ENCODE results near the gene EIF5B. TPM values are rescaled to one million over a fixed set of nuclear protein-coding genes. Genes with fewer than 3 reads are reported as not detected.
A peak's percentile ranks its signal among the peaks of the same experiment; 100 is the strongest.

Gene EIF5B
- total RNA-seq, 1 donor from 2014 or later, result 20.8 TPM

DNA sequence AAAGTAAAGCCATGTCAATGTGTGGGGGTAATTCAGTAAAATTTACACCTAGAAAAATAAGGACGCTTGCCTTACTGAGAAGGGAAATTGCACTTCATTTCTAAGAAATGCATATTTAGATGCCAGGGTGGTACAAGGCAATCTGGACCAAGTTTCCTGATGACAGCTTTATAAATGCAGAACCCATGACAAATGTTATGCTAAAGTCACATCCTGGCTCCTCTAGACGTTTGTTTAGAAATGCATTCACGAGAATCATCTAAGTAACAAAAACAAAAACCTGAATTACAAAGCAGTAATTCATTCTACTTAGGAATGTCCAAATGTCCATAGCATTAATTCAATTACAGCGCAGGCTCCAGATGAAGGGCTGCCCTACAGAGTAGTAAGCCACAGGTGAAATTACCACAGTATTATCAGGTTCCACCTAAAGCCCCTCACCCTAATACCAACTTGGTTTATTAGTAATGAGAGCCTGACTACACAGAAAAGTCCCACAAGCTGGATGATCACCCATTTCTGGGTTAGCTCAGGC, 102.8 kb downstream of the EIF5B start:
- no peak for TF ChIP-seq CTCF (conservative IDR thresholded peaks at IDR 0.05; ENCODE audit: low read depth, low read length)
- no peak for DNase-seq (ENCODE audit: low read depth)
- no peak overlapping the region for H3K4me3 ChIP-seq (ENCODE audit: low read depth, low read length)

- DNase-seq (ENCODE audit: low read depth), result no peak
- TF ChIP-seq CTCF (conservative IDR thresholded peaks at IDR 0.05; ENCODE audit: low read depth, low read length), result peak; percentile 42
- H3K4me3 ChIP-seq (ENCODE audit: low read depth, low read length), result no peak overlapping the region
These were observed 105.6 kb downstream of the EIF5B start for GRCh38 chr2:99442837-99443236.

GRCh38 chr2:99444222-99444621, 107.0 kb downstream of the EIF5B start:
- TF ChIP-seq CTCF (conservative IDR thresholded peaks at IDR 0.05; ENCODE audit: low read depth, low read length), result no peak
- H3K4me3 ChIP-seq (ENCODE audit: low read depth, low read length), result no peak overlapping the region
- DNase-seq (ENCODE audit: low read depth), result no peak

DNA sequence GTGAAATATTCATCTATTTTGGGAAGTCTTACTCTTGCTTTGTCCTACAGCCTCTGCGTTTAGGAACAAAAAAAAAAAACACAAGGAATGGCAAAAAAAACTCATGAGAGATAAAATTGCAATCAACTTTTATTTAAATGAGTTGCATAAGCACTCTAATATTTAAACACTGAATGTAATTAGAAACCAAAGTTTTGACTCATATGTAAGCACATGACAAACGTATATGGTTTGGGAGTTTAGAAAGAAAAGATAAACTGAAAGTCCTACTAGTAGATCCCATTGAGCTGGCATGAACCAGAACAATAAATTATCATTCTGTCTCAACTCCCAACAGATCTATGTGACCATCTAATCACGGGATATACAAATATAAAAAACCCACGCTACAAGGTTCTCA, 107.9 kb downstream of the EIF5B start:
- TF ChIP-seq CTCF (conservative IDR thresholded peaks at IDR 0.05; ENCODE audit: low read depth, low read length), result no peak
- H3K4me3 ChIP-seq (ENCODE audit: low read depth, low read length), result no peak overlapping the region
- no peak for DNase-seq (ENCODE audit: low read depth)

GRCh38 chr2:99448556-99448955, 111.4 kb downstream of the EIF5B start:
- DNase-seq (ENCODE audit: low read depth), result peak; percentile 43

DNA sequence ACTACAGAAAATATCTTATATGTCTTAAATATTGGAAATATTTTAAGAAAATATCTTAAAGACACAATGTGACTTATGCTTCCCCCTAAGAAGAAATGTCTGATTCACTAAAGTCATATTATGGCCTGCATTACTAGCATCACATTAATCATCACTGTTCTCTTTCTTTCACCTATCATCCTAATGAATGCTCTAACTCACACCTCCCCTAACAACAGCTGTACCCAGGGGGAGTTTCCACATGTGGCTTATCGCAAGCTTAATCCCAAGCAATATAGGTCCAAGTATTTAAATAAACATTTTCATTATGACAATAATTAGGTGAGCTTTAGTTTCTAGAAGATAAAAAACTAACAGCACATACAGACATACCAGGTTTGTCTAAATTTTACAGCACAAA, 113.0 kb downstream of the EIF5B start:
- TF ChIP-seq CTCF (conservative IDR thresholded peaks at IDR 0.05; ENCODE audit: low read depth, low read length), result no peak
- H3K4me3 ChIP-seq (ENCODE audit: low read depth, low read length), result no peak overlapping the region
- no peak for DNase-seq (ENCODE audit: low read depth)

More at GRCh38 chr2:99448556-99448955, 111.4 kb downstream of the EIF5B start:
- no peak overlapping the region for H3K4me3 ChIP-seq (ENCODE audit: low read depth, low read length)
- no peak for TF ChIP-seq CTCF (conservative IDR thresholded peaks at IDR 0.05; ENCODE audit: low read depth, low read length)

Other genes starting within 250 kb of the EIF5B start
- 2.4 and 3.7 TPM in 2 replicates for gene C2orf15, start 195.7 kb upstream of the EIF5B start, total RNA-seq
- gene TSGA10, start 182.4 kb upstream of the EIF5B start, total RNA-seq, result 2.4 and 2.5 TPM in 2 replicates
- gene LIPT1, start 182.4 kb upstream of the EIF5B start, total RNA-seq, result 3.9 and 11.8 TPM in 2 replicates
- 39.0 and 45.7 TPM in 2 replicates for gene MITD1, start 156.3 kb upstream of the EIF5B start, total RNA-seq
- gene MRPL30, start 156.2 kb upstream of the EIF5B start, total RNA-seq, result 25.3 and 40.7 TPM in 2 replicates
- not detected in 2 replicates for gene LYG2, start 81.7 kb upstream of the EIF5B start, total RNA-seq
- 0.12 and 0.22 TPM in 2 replicates for gene LYG1, start 36.2 kb upstream of the EIF5B start, total RNA-seq
- 53.6 and 73.6 TPM in 2 replicates for gene TXNDC9, start 1.1 kb upstream of the EIF5B start, total RNA-seq
- gene REV1, start 152.6 kb downstream of the EIF5B start, total RNA-seq, result 18.1 and 34.0 TPM in 2 replicates

Measured in epithelial cell of proximal tubule (primary cell).